Kidney tubule cell (primary cell): ENCODE data around the gene HNRNPL.
"Not testable (repeated sequence)": the region's sequence is repeated elsewhere in the genome, so short reads cannot be mapped to it uniquely, and the experiment has no call there.

Source experiments
- DNase-seq: peaks from one replicate; pipeline ENCODE4 v3.0.0-alpha.2; 2018; ENCODE audit warnings: low spot score

The HNRNPL gene

DNA sequence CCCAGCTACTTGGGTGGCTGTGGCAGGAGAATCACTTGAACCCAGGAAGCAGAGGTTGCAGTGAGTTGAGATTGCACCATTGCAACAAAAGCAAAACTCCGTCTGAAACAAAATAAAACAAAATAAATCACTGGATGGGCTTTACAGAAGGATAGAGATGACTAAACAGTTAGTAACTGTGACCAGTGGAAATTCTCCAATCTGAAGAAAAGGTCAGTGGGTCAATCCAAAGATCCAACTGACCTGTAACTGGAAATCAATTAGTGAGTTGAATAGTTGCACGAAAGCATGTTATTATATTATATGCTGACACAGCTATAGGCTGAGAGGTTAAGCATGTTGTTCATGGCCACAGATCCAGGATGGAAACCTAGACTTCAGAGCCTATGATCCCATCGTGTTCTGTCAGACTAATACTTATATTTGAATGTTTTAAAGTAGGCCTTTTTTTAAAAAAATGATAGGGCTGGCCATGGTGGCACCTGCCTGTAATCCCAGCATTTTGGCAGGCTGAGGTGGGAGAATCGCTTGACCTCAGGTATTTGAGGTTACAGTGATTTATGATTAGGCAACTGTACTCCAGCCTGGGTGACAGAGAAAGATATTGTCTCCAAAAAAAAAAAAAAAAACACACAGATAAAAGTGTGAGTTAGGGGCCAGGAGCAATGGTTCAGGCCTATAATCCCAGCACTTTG lies 19.6 kb downstream of the HNRNPL start:
- DNase-seq = peak; percentile 36

GRCh38 chr19:38829203-38829602 lies 20.6 kb downstream of the HNRNPL start:
- not testable (repeated sequence) for DNase-seq

- DNase-seq = no peak
Measured at GRCh38 chr19:38826856-38827551, 22.8 kb downstream of the HNRNPL start.

- DNase-seq = not testable (repeated sequence)
Measured at GRCh38 chr19:38825936-38826335, 23.9 kb downstream of the HNRNPL start.

DNA sequence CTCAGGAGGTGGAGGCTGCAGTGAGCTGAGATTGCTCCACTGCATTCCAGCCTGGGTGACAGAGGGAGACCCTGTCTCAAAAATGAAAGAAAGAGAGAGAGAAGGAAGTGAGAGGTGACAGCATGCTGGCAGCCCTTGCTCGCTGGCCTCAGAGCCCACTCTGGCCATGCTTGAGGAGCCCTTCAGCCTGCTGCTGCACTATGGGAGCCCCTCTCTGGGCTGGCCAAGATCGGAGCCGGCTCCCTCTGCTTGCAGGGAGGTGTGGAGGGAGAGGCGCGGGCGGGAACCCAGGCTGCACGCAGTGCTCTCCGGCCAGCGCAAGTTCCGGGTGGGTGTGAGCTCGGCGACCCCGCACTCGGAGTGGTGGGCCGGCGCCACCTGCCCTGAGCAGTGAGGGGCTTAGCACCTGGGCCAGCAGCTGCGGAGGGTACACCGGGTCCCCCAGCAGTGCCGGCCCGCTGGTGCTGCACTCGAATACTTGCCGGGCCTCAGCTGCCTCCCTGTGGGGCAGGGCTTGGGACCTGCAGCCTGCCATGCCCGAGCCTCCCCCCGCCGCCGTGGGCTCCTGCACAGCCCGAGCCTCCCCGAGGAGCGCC lies 28.5 kb downstream of the HNRNPL start:
- DNase-seq = not testable (repeated sequence)

DNA sequence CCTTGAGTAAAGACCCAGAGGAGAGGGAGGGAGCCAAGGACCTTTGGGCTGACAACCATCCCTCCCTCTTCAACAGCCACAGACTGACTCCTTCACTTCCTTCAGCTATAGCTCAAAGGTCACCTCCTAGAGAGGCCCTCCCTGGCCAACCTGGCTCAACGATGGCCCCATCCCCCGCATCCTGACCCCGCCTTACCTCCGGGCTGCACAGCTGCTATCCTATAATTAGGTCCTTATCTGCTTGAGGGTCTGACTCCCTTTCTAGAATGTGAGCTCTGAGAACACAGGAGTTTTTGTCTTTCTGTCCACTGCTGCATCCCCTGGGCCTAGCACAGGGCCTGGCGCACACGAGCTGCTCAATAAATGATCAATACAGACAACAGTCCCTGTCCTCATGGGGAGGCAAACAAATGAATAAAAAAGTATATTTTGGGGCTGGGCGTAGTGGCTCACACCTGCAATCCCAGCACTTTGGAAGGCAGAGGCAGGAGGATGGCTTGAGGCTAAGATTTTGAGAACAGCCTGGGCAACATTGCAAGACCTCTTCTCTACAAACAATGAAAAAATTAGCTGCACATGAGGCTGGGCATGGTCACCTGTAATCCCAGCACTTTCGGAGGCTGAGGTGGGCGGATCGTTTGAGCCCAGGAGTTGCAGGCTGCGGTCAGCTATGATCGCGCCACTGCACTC lies 30.4 kb downstream of the HNRNPL start:
- DNase-seq = no peak

DNA sequence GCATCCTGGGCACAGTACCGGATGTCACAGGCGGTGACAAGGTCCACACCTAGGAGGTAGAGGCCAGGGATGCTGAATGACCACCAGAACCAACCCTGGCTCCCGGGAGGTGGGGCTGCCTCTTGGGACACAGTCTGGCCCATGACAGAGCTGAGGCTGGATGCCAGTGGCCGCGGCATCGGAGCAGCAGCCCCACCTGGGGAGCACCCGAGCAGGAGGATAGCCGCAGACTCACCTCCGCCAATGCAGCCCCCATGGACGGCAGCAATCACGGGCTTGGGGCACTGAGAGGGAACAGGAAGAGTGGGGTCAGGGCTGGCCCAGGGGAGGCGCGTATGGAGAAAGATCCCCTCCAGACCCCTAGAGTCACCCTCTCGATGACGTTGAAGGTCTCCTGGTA lies 32.7 kb downstream of the HNRNPL start:
- DNase-seq = no peak

- no peak for DNase-seq
Measured at GRCh38 chr19:38816131-38816750, 33.5 kb downstream of the HNRNPL start.

DNA sequence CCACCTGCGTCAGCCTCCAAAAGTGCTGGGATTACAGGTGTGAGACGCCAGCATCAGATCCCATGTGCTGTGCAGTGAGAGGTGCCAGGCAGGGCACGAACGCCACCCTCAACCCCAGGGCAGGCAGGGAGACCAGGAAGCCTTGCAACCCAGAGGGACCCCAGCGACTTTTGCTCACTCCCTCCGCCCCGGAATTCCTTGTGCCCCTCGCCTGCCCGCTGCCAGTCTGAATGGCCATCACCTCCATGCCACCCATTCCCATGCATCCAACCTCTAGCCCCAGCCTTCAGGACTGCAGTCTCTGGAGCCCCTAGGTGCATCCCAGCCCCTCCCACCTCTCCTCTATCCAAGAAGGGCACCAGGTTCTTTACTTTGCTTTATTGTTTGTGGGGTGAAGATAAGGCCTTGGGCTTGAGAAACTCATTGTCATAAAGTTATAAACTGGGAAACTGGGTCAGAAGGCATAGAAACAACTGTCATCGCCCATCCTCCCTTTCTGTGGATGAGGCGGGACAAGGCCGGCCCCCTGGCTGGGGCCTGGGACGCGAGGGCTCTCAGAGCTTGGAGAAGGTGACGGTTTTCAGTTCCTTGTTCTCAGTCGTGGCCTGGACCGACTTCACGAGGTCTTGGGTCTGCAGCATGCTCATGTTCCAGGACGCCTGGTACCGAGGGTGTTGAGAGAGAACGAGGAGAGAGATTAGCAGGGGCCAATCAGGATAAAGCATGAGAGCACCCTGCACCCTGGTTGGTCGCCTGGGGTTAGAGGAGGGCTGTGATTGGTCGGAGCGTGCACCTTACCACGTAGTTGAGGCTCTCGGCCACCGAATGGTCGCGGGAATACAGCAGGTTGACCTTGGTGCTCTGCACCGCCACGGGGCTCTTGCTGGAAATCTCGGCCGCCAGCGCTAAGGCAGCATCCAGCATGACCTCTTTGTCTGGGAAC lies 34.5 kb downstream of the HNRNPL start:
- DNase-seq = no peak

- DNase-seq = not testable (repeated sequence)
Measured at GRCh38 chr19:38813932-38814331, 35.9 kb downstream of the HNRNPL start.

GRCh38 chr19:38813323-38813722 lies 36.5 kb downstream of the HNRNPL start:
- DNase-seq = no peak

GRCh38 chr19:38812841-38813320 lies 36.9 kb downstream of the HNRNPL start, which contains the start of gene LGALS4:
Gene LGALS4, minus strand, starts transcription at chr19:38812945. Its CDS starts 59 bp downstream, at chr19:38812886.
- DNase-seq = no peak

DNA sequence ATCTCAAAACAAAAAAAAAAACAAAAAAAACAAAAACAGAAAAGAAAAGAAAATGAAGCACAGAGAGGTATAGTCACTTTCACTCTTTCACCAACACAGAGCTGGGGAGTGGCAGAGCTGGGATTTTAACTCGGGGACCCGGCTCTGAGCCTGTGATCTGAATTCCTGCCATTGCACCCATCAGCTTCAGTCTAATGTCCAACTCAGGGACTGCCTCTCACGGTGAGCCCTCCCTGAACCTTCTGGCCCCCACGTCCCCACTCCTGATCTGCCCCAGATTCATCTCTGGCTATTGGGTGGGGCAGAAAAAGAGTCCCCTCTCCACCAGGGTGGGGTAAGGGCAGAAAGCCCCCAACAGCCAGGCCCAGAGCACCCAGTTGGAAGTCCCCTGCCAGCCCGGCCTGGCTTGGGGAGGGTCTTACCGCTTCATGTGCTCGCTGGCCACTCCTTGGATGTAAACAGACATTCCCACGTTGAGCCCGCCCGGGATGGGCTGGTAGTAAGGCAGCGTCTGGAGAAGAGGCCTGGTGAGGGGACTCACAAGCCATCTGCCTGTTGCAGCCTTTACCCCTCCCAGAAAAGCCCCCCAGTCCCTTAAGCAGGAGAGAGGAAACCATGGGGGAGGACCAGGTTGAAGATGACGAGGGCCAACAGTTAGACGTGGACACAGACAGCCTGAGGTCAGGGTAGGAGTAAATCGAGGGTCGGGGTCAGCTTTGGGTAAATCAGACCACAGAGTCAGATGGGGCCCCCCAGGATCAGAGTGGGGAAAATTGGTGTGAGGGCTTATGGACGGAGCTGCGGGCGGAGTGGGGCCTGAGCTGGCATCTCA lies 37.6 kb downstream of the HNRNPL start:
- DNase-seq = no peak

DNA sequence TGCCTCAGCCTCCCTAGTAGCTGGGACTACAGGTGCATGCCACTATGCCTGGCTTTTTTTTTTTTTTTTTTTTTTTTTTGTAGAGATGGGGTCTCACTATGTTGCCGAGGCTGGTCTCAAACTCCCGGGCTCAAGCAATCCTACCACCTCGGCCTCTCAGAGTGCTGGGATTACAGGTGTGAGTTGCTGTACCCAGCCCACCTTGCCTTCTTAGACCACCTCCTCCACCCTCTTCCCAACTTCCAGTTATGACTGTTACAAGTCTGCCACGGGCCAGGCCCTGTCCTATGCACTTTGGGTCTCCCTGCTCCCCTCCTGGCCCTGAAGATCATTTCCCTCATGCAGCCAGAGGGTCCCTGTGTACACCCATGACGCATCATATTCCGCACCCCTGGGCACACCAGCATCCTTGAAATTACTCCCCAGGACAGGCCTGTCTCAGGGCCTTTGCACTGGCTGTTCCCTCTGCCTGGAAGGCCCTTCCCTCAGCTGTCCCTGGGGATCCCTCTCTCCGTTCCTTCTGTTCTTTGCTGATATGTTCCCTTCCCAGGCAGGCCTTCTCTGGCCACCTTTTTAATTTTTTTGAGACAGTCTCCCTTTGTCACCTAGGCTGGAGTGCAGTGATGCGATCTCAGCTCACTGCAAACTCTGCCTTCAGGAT lies 40.1 kb downstream of the HNRNPL start:
- DNase-seq = no peak

- no peak for DNase-seq
Measured at GRCh38 chr19:38808741-38809140, 41.0 kb downstream of the HNRNPL start.

DNA sequence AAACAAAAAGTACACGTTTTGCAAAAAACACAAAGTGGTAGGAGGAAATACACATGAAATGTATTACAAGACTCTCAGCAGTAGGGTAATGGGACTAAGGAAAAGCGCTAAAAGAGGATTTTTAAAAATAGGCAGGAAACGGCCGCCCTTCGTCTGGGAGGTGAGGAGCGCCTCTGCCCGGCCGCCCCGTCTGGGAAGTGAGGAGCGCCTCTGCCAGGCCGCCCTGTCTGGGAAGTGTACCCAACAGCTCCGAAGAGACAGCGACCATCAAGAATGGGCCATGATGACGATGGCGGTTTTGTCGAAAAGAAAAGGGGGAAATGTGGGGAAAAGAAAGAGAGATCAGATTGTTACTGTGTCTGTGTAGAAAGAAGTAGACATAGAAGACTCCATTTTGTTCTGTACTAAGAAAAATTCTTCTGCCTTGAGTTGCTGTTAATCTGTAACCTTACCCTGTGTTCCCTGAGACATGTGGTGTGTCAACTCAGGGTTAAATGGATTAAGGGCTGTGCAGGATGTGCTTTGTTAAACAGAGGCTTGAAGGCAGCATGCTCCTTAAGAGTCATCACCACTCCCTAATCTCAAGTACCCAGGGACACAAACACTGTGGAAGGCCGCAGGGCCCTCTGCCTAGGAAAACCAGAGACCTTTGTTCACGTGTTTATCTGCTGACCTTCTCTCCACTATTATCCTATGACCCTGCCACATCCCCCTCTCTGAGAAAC lies 42.2 kb downstream of the HNRNPL start:
- peak; percentile 82 for DNase-seq

DNA sequence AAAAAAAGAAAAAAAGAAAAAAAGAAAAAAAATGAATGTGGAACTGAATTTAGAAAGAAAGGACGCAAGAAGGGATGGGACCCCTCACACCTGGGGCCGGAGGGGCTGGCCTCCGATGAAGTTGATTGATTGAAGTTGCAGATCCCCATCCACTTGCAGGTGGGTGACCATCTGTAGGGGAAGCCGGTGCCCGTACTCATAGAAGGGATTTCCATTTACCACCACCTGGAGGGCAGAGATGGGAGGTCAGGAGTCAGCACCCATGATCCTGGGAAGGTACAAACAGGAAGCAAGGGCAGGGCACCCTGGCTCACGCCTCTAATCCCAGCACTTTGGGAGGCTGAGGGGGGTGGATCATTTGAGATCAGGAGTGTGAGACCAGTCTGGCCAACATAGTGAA lies 43.4 kb downstream of the HNRNPL start:
- DNase-seq = no peak

DNA sequence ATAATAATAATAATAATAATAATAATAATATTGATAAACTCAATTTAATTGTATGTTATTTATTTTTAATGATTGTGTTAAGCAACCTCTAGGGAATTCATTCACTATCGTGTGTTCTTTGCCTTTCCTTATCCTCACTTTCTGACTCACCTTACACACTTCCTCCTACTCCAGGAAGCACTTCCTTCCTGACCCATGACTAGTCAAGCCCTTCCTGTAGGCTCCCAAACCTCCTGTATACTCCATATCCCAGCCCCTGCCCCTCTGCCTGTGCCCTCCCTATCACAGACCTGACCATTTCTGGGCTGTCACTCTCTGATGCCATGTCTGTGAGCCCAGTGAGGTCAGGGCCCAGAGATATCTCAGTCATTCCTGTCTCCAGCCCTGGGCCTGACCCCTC lies 44.6 kb downstream of the HNRNPL start:
- peak; percentile 55 for DNase-seq

- no peak for DNase-seq
Measured at GRCh38 chr19:38803543-38803942, 46.2 kb downstream of the HNRNPL start.
